K562 (cell line): ENCODE measurements around the gene NDOR1. TPM values are rescaled to one million over a fixed set of nuclear protein-coding genes. Genes with fewer than 3 reads are reported as not detected.

Experiments used
- ETS2 ChIP-seq: IDR thresholded peaks from 2 replicates; pipeline ENCODE4 v1.6.1; 2016; ENCODE audit warnings: borderline replicate concordance, missing genetic modification characterization, mild to moderate bottlenecking, moderate library complexity, missing compliant biosample characterization; ENCODE audit not compliant: poor library complexity, severe bottlenecking
- EZH2 ChIP-seq: IDR thresholded peaks from 2 replicates; pipeline ENCODE4 v1.6.1; 2012; ENCODE audit warnings: low read depth, mild to moderate bottlenecking, inconsistent platforms, low read length, borderline replicate concordance
- FOSL1 ChIP-seq: fragments of 200-800 bp; sonication (Bioruptor generic); conservative IDR thresholded peaks from 2 replicates; pipeline ENCODE4 v1.6.1; 2016; ENCODE audit warnings: missing genetic modification characterization, missing compliant biosample characterization
- FOXK1 ChIP-seq: sonication (generic); formaldehyde crosslinking; IDR thresholded peaks from 2 replicates; pipeline ENCODE4 v1.8.0; 2022; ENCODE audit warnings: missing genetic modification reagents, mild to moderate bottlenecking, borderline replicate concordance
- HLTF ChIP-seq: fragments of 450-650 bp; IDR thresholded peaks from 2 replicates; pipeline ENCODE4 v1.6.1; 2016
- IFI16 ChIP-seq: fragments of 250-450 bp; sonication (Bioruptor Pico); IDR thresholded peaks from 2 replicates; pipeline ENCODE4 v2.1.2; 2022; ENCODE audit warnings: mild to moderate bottlenecking, inconsistent platforms
- MAFK ChIP-seq: IDR thresholded peaks from 2 replicates; pipeline ENCODE4 v1.6.1; 2011; ENCODE audit warnings: low read length, improper control_type of control experiment
- MCM2 ChIP-seq: fragments of 450-650 bp; IDR thresholded peaks from 2 replicates; pipeline ENCODE4 v1.6.1; 2017; ENCODE audit warnings: low read depth, mild to moderate bottlenecking
- MEIS2 ChIP-seq: fragments of 450-650 bp; IDR thresholded peaks from 2 replicates; pipeline ENCODE4 v1.6.1; 2014; ENCODE audit warnings: mild to moderate bottlenecking; ENCODE audit not compliant: partially characterized antibody
- NBN ChIP-seq: fragments of 450-650 bp; IDR thresholded peaks from 2 replicates; pipeline ENCODE4 v1.6.1; 2016; ENCODE audit warnings: low read depth, mild to moderate bottlenecking
- NONO ChIP-seq, 2 experiments: fragments of 200-400 bp in 1 of 2; fragments of 450-650 bp in 1 of 2; formaldehyde crosslinking in 1 of 2; IDR thresholded peaks; 2 replicates each; pipeline ENCODE4 v1.6.1; 2017; ENCODE audit warnings: low read depth in 2 of 2, mild to moderate bottlenecking in 2 of 2, moderate library complexity in 2 of 2, low read length in 1 of 2
- PHF21A ChIP-seq: fragments of 450-650 bp; IDR thresholded peaks from 2 replicates; pipeline ENCODE4 v1.6.1; 2017; ENCODE audit warnings: low read depth, borderline replicate concordance
- RBM14 ChIP-seq: fragments of 200-400 bp; formaldehyde crosslinking; IDR thresholded peaks from 2 replicates; pipeline ENCODE4 v1.6.1; 2018; ENCODE audit warnings: low read depth, mild to moderate bottlenecking, low read length, moderate library complexity, borderline replicate concordance; ENCODE audit not compliant: insufficient read depth
- SFPQ ChIP-seq: fragments of 200-400 bp; formaldehyde crosslinking; IDR thresholded peaks from 2 replicates; pipeline ENCODE4 v1.6.1; 2017; ENCODE audit warnings: mild to moderate bottlenecking, low read depth, low read length, moderate library complexity
- SP1 ChIP-seq: sonication (generic); formaldehyde crosslinking; IDR thresholded peaks from 2 replicates; pipeline ENCODE4 v1.8.1; 2022; ENCODE audit warnings: mild to moderate bottlenecking, missing genetic modification reagents
- STAT5B ChIP-seq: fragments of 250-450 bp; sonication (Bioruptor Pico); IDR thresholded peaks from 2 replicates; pipeline ENCODE4 v1.8.0; 2021; ENCODE audit warnings: mild to moderate bottlenecking, inconsistent platforms
- U2AF2 ChIP-seq: fragments of 200-400 bp; formaldehyde crosslinking; optimal IDR thresholded peaks from 2 replicates; pipeline ENCODE3; 2017; ENCODE audit warnings: low read depth, mild to moderate bottlenecking, low read length
- USF1 ChIP-seq: sonication (generic); formaldehyde crosslinking; IDR thresholded peaks from 2 replicates; pipeline ENCODE4 v1.9.0; 2022; ENCODE audit warnings: mild to moderate bottlenecking, missing genetic modification reagents
- ZBTB17 ChIP-seq: fragments of 450-650 bp; formaldehyde crosslinking; IDR thresholded peaks from 2 replicates; pipeline ENCODE4 v1.4.0; 2020; ENCODE audit warnings: mild to moderate bottlenecking
- ZMIZ1 ChIP-seq, 2 experiments: fragments of 150-350 bp in 1 of 2; IDR thresholded peaks; 2 replicates each; pipeline ENCODE4 v1.6.1; 2012 to 2016; ENCODE audit warnings: low read depth in 2 of 2, low read length in 2 of 2, mild to moderate bottlenecking in 1 of 2, moderate library complexity in 1 of 2
- ZNF143 ChIP-seq: sonication (generic); formaldehyde crosslinking; IDR thresholded peaks from 2 replicates; pipeline ENCODE4 v1.9.0; 2022; ENCODE audit warnings: mild to moderate bottlenecking, missing genetic modification reagents
- polyA plus RNA-seq, 8 experiments: library from polyadenylated mRNA; depleted of rRNA in 4 of 8; stranded (reverse) in 5 of 8; unstranded in 3 of 8; fragments of >200 nt; fragmentation: Nextera tagmentation in 2 of 8; fragmentation: Illumina TruSeq in 1 of 8; extraction: Ambion mirVana in 2 of 8; extraction: Trizol in 1 of 8; gene quantifications; 2 replicates each; pipeline versions ENCODE4 v1.2.1 to v1.2.3, GENCODE V29; 2011 to 2014; ENCODE audit warnings: inconsistent platforms in 1 of 8, missing spikeins in 1 of 8
- total RNA-seq, 7 experiments: library from RNA; depleted of rRNA in 6 of 7; stranded (reverse); fragments of >200 nt in 6 of 7; fragmentation: Illumina TruSeq in 2 of 7; extraction: Trizol in 2 of 7; gene quantifications; 2 replicates each; pipeline versions ENCODE4 v1.2.1 to v1.2.3, GENCODE V29; 2011 to 2021; ENCODE audit warnings: low replicate concordance in 1 of 7
- TF ChIP-seq, protein P1 (sequence below): sonication (generic); formaldehyde crosslinking; IDR thresholded peaks from 2 replicates; pipeline ENCODE4 v1.9.0; 2022; ENCODE audit warnings: mild to moderate bottlenecking, missing genetic modification reagents

Gene NDOR1
- total and polyA plus RNA-seq, 9 of the 15 experiments (the other 6 are each of a cell fraction or from before 2014, with no cell fraction given), result 0.06 to 36.9 (median 6.9) TPM

DNA sequence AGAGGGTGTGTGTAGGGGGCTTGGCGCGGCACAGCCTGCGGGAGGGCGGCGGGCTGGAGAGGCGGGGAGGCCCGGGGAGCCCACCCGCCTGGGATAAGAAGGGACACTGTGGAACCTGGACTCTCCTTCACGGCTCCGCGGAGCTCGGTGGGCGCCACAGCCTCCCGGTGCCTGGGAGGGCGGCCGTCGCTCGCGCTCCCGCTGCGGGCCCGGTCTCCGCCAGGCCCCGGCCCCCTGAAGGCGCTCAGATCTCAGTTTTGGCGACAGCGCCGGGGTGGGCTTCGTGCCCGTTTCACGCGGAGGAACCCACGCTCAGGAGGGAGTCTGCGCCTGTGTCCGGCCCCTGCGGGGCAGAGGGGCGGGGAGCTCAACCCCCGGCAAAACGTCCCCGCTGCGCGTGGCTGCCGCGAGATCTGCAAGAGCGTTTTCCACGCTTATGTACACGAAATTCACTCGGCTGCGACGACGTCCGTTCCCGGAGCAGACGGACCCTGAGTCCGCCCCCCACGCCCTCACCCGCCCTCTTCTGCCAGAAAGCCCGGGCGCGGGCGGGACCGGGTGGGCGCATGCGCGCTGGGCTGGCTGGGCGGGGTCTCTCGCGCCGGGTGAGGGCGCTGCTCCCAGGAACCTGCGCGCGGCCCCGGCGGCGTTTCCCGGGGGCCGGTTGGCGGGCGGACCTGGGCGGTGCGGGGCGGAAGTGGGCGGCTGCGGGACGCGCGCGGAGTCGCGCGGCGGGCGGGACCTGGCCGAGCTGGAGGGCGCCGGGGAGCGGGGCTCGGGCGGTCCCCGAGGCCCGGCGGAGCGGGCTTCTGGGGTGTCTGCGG lies 49.3 kb downstream of the NDOR1 start, which contains the start of gene NELFB (continued):
- no peak for TF ChIP-seq FOXK1
- TF ChIP-seq NONO (IDR thresholded peaks at IDR 0.05; ENCODE audit: low read depth in 2 of 2, low read length in 1 of 2), result peak in 1 of 2 experiments; percentile 88; a peak in 2 of 4 replicates
- TF ChIP-seq IFI16, result no peak
- TF ChIP-seq MEIS2, result peak; percentile 52
- TF ChIP-seq EZH2, result no peak
- TF ChIP-seq STAT5B (CRISPR knock-in tag), result no peak
- no peak for TF ChIP-seq PHF21A
- TF ChIP-seq ETS2, result no peak
- TF ChIP-seq MCM2, result no peak
- no peak for TF ChIP-seq USF1 (CRISPR knock-in tag)
- TF ChIP-seq RBM14, result no peak
- no peak for TF ChIP-seq FOSL1 (tag)
- peak; percentile 72 for TF ChIP-seq SP1 (CRISPR knock-in tag)
- no peak for TF ChIP-seq U2AF2
- no peak for TF ChIP-seq SFPQ
- TF ChIP-seq HLTF, result no peak
- no peak for TF ChIP-seq ZNF143 (CRISPR knock-in tag)
- TF ChIP-seq, protein P1, sequence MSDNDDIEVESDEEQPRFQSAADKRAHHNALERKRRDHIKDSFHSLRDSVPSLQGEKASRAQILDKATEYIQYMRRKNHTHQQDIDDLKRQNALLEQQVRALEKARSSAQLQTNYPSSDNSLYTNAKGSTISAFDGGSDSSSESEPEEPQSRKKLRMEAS (CRISPR knock-in tag), result peak; percentile 24; the same call in 1 of the 2 replicates
- TF ChIP-seq ZMIZ1 (IDR thresholded peaks at IDR 0.05; ENCODE audit: low read depth in 2 of 2, low read length in 2 of 2), result peak in 1 of 2 experiments; percentile 39; a peak in 1 of 4 replicates
- TF ChIP-seq ZBTB17 (CRISPR knock-in tag), result no peak
- no peak for TF ChIP-seq MAFK
- no peak for TF ChIP-seq NBN
